ENCODE measurements around the gene ZDHHC19. TPM values are rescaled to one million over a fixed set of nuclear protein-coding genes. Genes with fewer than 3 reads are reported as not detected.
"Not testable (repeated sequence)": the region's sequence is repeated elsewhere in the genome, so short reads cannot be mapped to it uniquely, and the experiment has no call there.

ZDHHC19 gene
- total RNA-seq, 1 donor from 2014 or later, result 0.31 TPM

- ATAC-seq (ENCODE audit: low read depth) (no peak), DNase-seq (no peak)
- peaks cover 3% of the 10 kb centered on the region for H3K9me3 Mint-ChIP-seq
- no peak overlapping the region for H3K4me3 Mint-ChIP-seq
- no peak for TF ChIP-seq CTCF (IDR thresholded peaks at IDR 0.05)
- ChIA-PET POLR2A (interaction anchor here (1.5 kb wide), 1 partner anchor 11 kb away, joined by 5 read pairs; no protein-coding TSS in a partner anchor), CTCF (no interaction called here)
- H3K27ac Mint-ChIP-seq, result peak overlapping the region; percentile 4
- no peaks in the 10 kb centered on the region for H3K36me3 Mint-ChIP-seq (ENCODE audit: low read depth)
- H3K4me1 Mint-ChIP-seq, result peaks cover 9% of the 10 kb centered on the region
- intact Hi-C loops (cut with micrococcal nuclease), result no loop called here
- no peaks in the 10 kb centered on the region for H3K27me3 Mint-ChIP-seq
Observed at GRCh38 chr3:196168808-196169391, 42.3 kb downstream of the ZDHHC19 start.

GRCh38 chr3:196166741-196167140 lies 44.5 kb downstream of the ZDHHC19 start:
- Mint-ChIP-seq H3K4me1 (peaks cover 9% of the 10 kb centered on the region), H3K27me3 (no peaks in the 10 kb centered on the region), H3K9me3 (peaks cover 3% of the 10 kb centered on the region), H3K27ac (no peak overlapping the region), H3K4me3 (no peak overlapping the region), H3K36me3 (ENCODE audit: low read depth) (no peaks in the 10 kb centered on the region)
- POLR2A ChIA-PET, result interaction anchor here (0.6 kb wide), 1 partner anchor 91 kb away, joined by 3 read pairs; no protein-coding TSS in a partner anchor
- CTCF ChIA-PET, result no interaction called here
- TF ChIP-seq CTCF (IDR thresholded peaks at IDR 0.05), result no peak
- DNase-seq (no peak), ATAC-seq (ENCODE audit: low read depth) (no peak)
- intact Hi-C loops (cut with micrococcal nuclease), result no loop called here

- no peak for TF ChIP-seq CTCF (IDR thresholded peaks at IDR 0.05)
- no peaks in the 10 kb centered on the region for H3K36me3 Mint-ChIP-seq (ENCODE audit: low read depth)
- H3K9me3 Mint-ChIP-seq, result peaks cover 1% of the 10 kb centered on the region
- peaks cover 5% of the 10 kb centered on the region for H3K4me1 Mint-ChIP-seq
- POLR2A ChIA-PET, result no interaction called here
- ATAC-seq (ENCODE audit: low read depth) (no peak), DNase-seq (no peak)
- H3K27me3 Mint-ChIP-seq, result no peaks in the 10 kb centered on the region
- intact Hi-C loops (cut with micrococcal nuclease), result no loop called here
- H3K4me3 Mint-ChIP-seq, result no peak overlapping the region
- H3K27ac Mint-ChIP-seq, result no peak overlapping the region
- CTCF ChIA-PET, result no interaction called here
Observed at GRCh38 chr3:196165850-196166249, 45.4 kb downstream of the ZDHHC19 start.

- DNase-seq; CTCF ChIA-PET; H3K9me3 Mint-ChIP-seq; H3K36me3 Mint-ChIP-seq (ENCODE audit: low read depth); H3K4me3 Mint-ChIP-seq; intact Hi-C loops (cut with micrococcal nuclease); H3K27ac Mint-ChIP-seq; ATAC-seq (ENCODE audit: low read depth); H3K27me3 Mint-ChIP-seq; POLR2A ChIA-PET; H3K4me1 Mint-ChIP-seq: not testable (repeated sequence)
Observed at GRCh38 chr3:196165006-196165575, 46.1 kb downstream of the ZDHHC19 start.

- Mint-ChIP-seq H3K27ac (no peak overlapping the region), H3K36me3 (ENCODE audit: low read depth) (no peaks in the 10 kb centered on the region), H3K9me3 (no peaks in the 10 kb centered on the region), H3K4me1 (peaks cover 13% of the 10 kb centered on the region), H3K27me3 (no peaks in the 10 kb centered on the region), H3K4me3 (no peak overlapping the region)
- intact Hi-C loops (cut with micrococcal nuclease), result no loop called here
- ATAC-seq (ENCODE audit: low read depth), result no peak
- no peak for DNase-seq
- ChIA-PET POLR2A (no interaction called here), CTCF (no interaction called here)
- no peak for TF ChIP-seq CTCF (IDR thresholded peaks at IDR 0.05)
Observed at GRCh38 chr3:196164576-196164975, 46.6 kb downstream of the ZDHHC19 start.

Measured in activated B cell treated with CpG ODN at 0.5 μM for 24 hours (primary cell).